WTC11 (cell line): ENCODE measurements around the gene GALNT13. TPM values are rescaled to one million over a fixed set of nuclear protein-coding genes. Genes with fewer than 3 reads are reported as not detected.

Source experiments
- ATAC-seq: fragments of 200-7000 bp; cut with Tn5 transposase; 2 replicates; pipeline ENCODE4 v1.10.0; 2021; ENCODE audit warnings: mild to moderate bottlenecking, moderate library complexity
- CTCF ChIA-PET: fragments of 300-600 bp; sonication (Branson Sonifier 250); formaldehyde crosslinking; loops from one replicate; lab custom pipeline; 2021; ENCODE audit warnings: antibody characterized with exemption; lab: Charles Lee
- POLR2A ChIA-PET: fragments of 350-600 bp; sonication (Branson Sonifier 250); formaldehyde crosslinking; loops from one replicate; lab custom pipeline; 2021; ENCODE audit warnings: antibody characterized with exemption; lab: Charles Lee
- DNase-seq: peaks from one replicate; pipeline ENCODE4 v3.0.0; 2021; ENCODE audit warnings: low spot score
- H3K27ac Mint-ChIP-seq: 2 replicates; pipeline ENCODE4 v1.8.0; 2021; ENCODE audit warnings: mixed read lengths
- H3K27me3 Mint-ChIP-seq: 2 replicates; pipeline ENCODE4 v1.8.0; 2021; ENCODE audit warnings: low read depth, mild to moderate bottlenecking, moderate library complexity, mixed read lengths
- H3K36me3 Mint-ChIP-seq: 2 replicates; pipeline ENCODE4 v1.8.0; 2021; ENCODE audit warnings: mixed read lengths
- H3K4me1 Mint-ChIP-seq: 2 replicates; pipeline ENCODE4 v1.8.0; 2022; ENCODE audit warnings: mixed read lengths
- H3K4me3 Mint-ChIP-seq: 2 replicates; pipeline ENCODE4 v1.8.0; 2021; ENCODE audit warnings: mild to moderate bottlenecking, moderate library complexity, mixed read lengths
- H3K9me3 Mint-ChIP-seq: 2 replicates; pipeline ENCODE4 v1.8.0; 2021; ENCODE audit warnings: mixed read lengths
- CREB1 ChIP-seq: sonication (generic); formaldehyde crosslinking; IDR thresholded peaks from 2 replicates; pipeline ENCODE4 v1.8.0; 2023; ENCODE audit warnings: mild to moderate bottlenecking, missing genetic modification reagents
- ELF4 ChIP-seq: sonication (generic); formaldehyde crosslinking; IDR thresholded peaks from 2 replicates; pipeline ENCODE4 v1.8.1; 2022; ENCODE audit warnings: low read depth, mild to moderate bottlenecking, moderate library complexity, missing genetic modification reagents
- EMX1 ChIP-seq: fragments of 250-450 bp; sonication (Bioruptor Pico); IDR thresholded peaks from 2 replicates; pipeline ENCODE4 v1.8.0; 2021; ENCODE audit warnings: mild to moderate bottlenecking
- ETV6 ChIP-seq: sonication (generic); formaldehyde crosslinking; IDR thresholded peaks from 2 replicates; pipeline ENCODE4 v1.8.1; 2022; ENCODE audit warnings: mild to moderate bottlenecking, missing genetic modification reagents
- KAT7 ChIP-seq: sonication (generic); formaldehyde crosslinking; IDR thresholded peaks from 2 replicates; pipeline ENCODE4 v1.8.1; 2023; ENCODE audit warnings: missing genetic modification reagents, mild to moderate bottlenecking, borderline replicate concordance
- NFE2L1 ChIP-seq: sonication (generic); formaldehyde crosslinking; IDR thresholded peaks from 2 replicates; pipeline ENCODE4 v1.8.1; 2023; ENCODE audit warnings: missing genetic modification reagents
- NR3C1 ChIP-seq: sonication (generic); formaldehyde crosslinking; conservative IDR thresholded peaks from 2 replicates; pipeline ENCODE4 v1.8.1; 2023; ENCODE audit warnings: low read depth, mild to moderate bottlenecking, missing genetic modification reagents
- OVOL2 ChIP-seq: fragments of 250-450 bp; sonication (Bioruptor Pico); IDR thresholded peaks from 2 replicates; pipeline ENCODE4 v1.9.0; 2021; ENCODE audit warnings: mild to moderate bottlenecking, borderline replicate concordance
- PRRX2 ChIP-seq: fragments of 250-450 bp; sonication (Bioruptor Pico); IDR thresholded peaks from 2 replicates; pipeline ENCODE4 v1.8.0; 2021; ENCODE audit warnings: mild to moderate bottlenecking
- SMAD4 ChIP-seq: sonication (generic); formaldehyde crosslinking; IDR thresholded peaks from 2 replicates; pipeline ENCODE4 v1.8.0; 2022; ENCODE audit warnings: mild to moderate bottlenecking, missing genetic modification reagents
- TEAD4 ChIP-seq: sonication (generic); formaldehyde crosslinking; IDR thresholded peaks from 2 replicates; pipeline ENCODE4 v1.8.0; 2022; ENCODE audit warnings: mild to moderate bottlenecking, missing genetic modification reagents
- ZNF121 ChIP-seq: sonication (generic); formaldehyde crosslinking; IDR thresholded peaks from 2 replicates; pipeline ENCODE4 v1.8.0; 2023; ENCODE audit warnings: missing genetic modification reagents
- ZNF232 ChIP-seq: sonication (generic); formaldehyde crosslinking; IDR thresholded peaks from 2 replicates; pipeline ENCODE4 v1.8.0; 2022; ENCODE audit warnings: mild to moderate bottlenecking, missing genetic modification reagents
- total RNA-seq: library from RNA; stranded (reverse); gene quantifications from 3 replicates; pipeline ENCODE4 v1.2.3, GENCODE V29; 2021
- TF ChIP-seq, protein P1 (sequence below): fragments of 250-450 bp; sonication (Bioruptor Pico); IDR thresholded peaks from 2 replicates; pipeline ENCODE4 v1.9.0; 2021; ENCODE audit warnings: moderate library complexity, mild to moderate bottlenecking, inconsistent platforms, borderline replicate concordance
- TF ChIP-seq, protein P2 (sequence below): sonication (generic); formaldehyde crosslinking; IDR thresholded peaks from 2 replicates; pipeline ENCODE4 v1.8.0; 2022; ENCODE audit warnings: mild to moderate bottlenecking, missing genetic modification reagents
- TF ChIP-seq, protein P3 (sequence below): sonication (generic); formaldehyde crosslinking; IDR thresholded peaks from 2 replicates; pipeline ENCODE4 v1.8.1; 2022; ENCODE audit warnings: low read depth, missing genetic modification reagents, borderline replicate concordance
- TF ChIP-seq, protein P4 (sequence below): sonication (generic); formaldehyde crosslinking; conservative IDR thresholded peaks from 2 replicates; pipeline ENCODE4 v1.8.1; 2022; ENCODE audit warnings: mild to moderate bottlenecking, missing genetic modification reagents
- TF ChIP-seq, protein P5 (sequence below): fragments of 250-450 bp; sonication (Bioruptor Pico); IDR thresholded peaks from 2 replicates; pipeline ENCODE4 v1.9.0; 2021; ENCODE audit warnings: mild to moderate bottlenecking, borderline replicate concordance

GALNT13 gene
- total RNA-seq, 1 experiment from 2014 or later = 9.9 TPM

DNA sequence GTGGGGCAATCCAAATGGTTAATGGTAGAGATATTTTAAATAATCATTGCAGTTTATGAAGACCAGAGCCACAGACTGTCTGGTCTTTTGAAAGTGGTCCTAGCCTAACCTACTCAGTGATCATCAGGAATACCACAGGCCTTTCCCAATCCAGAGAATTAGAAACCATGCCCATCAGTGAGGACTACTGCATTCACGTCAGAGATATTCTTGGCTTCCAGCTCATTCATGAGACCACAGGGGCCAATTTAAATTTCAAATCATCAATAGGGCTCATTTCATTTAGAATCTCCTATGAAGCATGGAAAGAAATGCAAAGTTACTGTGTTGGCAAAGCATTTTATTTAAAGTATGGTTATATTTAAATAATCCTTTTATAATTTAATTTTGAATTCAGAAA lies 464.5 kb downstream of the GALNT13 start:
- Mint-ChIP-seq H3K4me1 (peaks cover 28% of the 10 kb centered on the region), H3K27ac (peak overlapping the region; percentile 68; the same call in 1 of the 2 replicates), H3K9me3 (no peaks in the 10 kb centered on the region), H3K27me3 (no peaks in the 10 kb centered on the region), H3K36me3 (no peaks in the 10 kb centered on the region), H3K4me3 (no peak overlapping the region)
- CTCF ChIA-PET = no interaction called here
- DNase-seq = no peak
- POLR2A ChIA-PET = no interaction called here
- TF ChIP-seq ZNF232 (CRISPR knock-in tag) = no peak
- TF ChIP-seq SMAD4 (CRISPR knock-in tag) = no peak
- no peak for TF ChIP-seq OVOL2 (CRISPR knock-in tag)
- peak; percentile 39 for ATAC-seq

DNA sequence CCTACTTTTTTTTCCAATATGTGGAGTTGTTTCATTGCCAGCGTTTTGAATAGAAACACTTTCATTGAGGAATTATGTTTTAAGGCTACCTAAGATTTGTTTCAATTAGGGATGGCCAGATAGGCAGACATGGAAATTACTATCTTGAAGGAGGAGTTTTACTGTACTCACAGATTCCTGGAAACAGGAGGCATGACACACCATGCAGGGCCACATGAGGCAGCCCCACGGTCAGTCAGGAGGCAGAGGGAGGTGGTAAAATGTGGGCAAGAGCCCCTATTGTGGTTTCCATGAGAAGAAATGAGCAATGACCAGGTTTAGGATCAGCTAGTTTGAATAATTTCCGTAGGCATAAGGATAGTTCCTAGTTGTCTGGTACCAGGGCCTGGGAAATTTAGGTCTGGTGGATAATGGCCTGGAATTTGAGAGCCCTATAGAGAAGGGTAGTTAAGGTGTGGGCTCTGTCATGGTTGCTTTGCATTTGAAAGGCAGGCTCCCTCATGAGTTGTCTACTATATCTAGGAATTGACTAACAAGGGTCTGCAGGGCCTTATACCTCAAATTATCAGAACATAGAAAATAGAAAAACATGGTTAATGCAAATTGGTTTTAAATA lies 466.7 kb downstream of the GALNT13 start:
- H3K27ac Mint-ChIP-seq = peak overlapping the region; percentile 94
- H3K27me3 Mint-ChIP-seq = no peaks in the 10 kb centered on the region
- H3K4me3 Mint-ChIP-seq = no peak overlapping the region
- no peaks in the 10 kb centered on the region for H3K9me3 Mint-ChIP-seq
- no peaks in the 10 kb centered on the region for H3K36me3 Mint-ChIP-seq
- TF ChIP-seq ETV6 = no peak
- no peak for TF ChIP-seq CREB1
- TF ChIP-seq ELF4 (CRISPR knock-in tag) = no peak
- TF ChIP-seq, protein P1, sequence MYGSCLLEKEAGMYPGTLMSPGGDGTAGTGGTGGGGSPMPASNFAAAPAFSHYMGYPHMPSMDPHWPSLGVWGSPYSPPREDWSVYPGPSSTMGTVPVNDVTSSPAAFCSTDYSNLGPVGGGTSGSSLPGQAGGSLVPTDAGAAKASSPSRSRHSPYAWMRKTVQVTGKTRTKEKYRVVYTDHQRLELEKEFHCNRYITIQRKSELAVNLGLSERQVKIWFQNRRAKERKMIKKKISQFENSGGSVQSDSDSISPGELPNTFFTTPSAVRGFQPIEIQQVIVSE (CRISPR knock-in tag) = no peak
- TF ChIP-seq, protein P2, sequence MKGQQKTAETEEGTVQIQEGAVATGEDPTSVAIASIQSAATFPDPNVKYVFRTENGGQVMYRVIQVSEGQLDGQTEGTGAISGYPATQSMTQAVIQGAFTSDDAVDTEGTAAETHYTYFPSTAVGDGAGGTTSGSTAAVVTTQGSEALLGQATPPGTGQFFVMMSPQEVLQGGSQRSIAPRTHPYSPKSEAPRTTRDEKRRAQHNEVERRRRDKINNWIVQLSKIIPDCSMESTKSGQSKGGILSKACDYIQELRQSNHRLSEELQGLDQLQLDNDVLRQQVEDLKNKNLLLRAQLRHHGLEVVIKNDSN (CRISPR knock-in tag) = no peak
- ATAC-seq (peak; percentile 98), DNase-seq (no peak)
- ChIA-PET POLR2A (no interaction called here), CTCF (no interaction called here)
- peaks cover 28% of the 10 kb centered on the region for H3K4me1 Mint-ChIP-seq

DNA sequence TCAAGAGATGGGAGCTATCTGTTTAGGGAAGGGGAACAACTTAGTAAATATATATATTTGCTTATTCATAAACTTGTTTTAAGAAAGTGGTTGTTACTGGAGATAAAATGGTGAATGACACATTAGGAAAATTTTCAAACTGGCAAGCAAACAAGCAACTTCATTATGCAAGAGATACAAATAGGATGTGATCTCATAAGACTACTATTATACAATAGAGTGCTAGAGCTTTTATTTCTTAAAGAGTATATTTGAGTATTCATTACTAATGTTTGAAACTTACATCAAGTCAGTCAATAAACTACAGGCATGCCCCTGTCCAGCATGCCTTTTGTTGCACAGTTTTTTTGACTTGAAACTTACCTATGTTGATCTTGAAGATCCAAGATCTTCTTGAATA lies 471.6 kb downstream of the GALNT13 start:
- no peak overlapping the region for H3K27ac Mint-ChIP-seq
- POLR2A ChIA-PET = no interaction called here
- TF ChIP-seq ZNF121 (CRISPR knock-in tag) (no peak), TEAD4 (CRISPR knock-in tag) (no peak), NR3C1 (CRISPR knock-in tag) (no peak), KAT7 (no peak), NFE2L1 (no peak), PRRX2 (CRISPR knock-in tag) (no peak)
- TF ChIP-seq, protein P3, sequence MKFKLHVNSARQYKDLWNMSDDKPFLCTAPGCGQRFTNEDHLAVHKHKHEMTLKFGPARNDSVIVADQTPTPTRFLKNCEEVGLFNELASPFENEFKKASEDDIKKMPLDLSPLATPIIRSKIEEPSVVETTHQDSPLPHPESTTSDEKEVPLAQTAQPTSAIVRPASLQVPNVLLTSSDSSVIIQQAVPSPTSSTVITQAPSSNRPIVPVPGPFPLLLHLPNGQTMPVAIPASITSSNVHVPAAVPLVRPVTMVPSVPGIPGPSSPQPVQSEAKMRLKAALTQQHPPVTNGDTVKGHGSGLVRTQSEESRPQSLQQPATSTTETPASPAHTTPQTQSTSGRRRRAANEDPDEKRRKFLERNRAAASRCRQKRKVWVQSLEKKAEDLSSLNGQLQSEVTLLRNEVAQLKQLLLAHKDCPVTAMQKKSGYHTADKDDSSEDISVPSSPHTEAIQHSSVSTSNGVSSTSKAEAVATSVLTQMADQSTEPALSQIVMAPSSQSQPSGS (CRISPR knock-in tag) = no peak
- TF ChIP-seq, protein P1 (CRISPR knock-in tag) = no peak
- TF ChIP-seq, all 79 proteins: peak for 0
- CTCF ChIA-PET = no interaction called here
- Mint-ChIP-seq H3K4me3 (no peak overlapping the region), H3K36me3 (no peaks in the 10 kb centered on the region), H3K4me1 (peaks cover 16% of the 10 kb centered on the region), H3K27me3 (no peaks in the 10 kb centered on the region), H3K9me3 (no peaks in the 10 kb centered on the region)
- ATAC-seq (no peak), DNase-seq (no peak)

DNA sequence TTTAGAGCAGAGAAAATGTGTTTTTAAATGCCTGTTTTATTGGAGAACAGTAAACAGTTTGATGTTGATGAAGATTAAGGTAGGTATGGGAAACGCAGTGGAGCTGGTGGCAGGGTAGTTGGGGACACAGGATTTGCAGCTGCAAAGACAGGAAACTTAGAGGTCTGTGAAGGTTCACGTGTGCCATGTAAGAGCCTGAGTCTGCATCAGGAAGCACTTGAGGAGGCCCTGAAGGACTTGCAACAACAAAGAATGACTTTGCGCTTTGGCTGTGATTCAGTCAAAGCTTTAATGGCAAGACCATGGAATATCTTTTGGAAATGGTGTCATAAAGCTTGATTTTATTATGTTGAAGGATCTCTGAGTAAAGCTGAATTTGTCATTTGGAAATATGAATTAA lies 479.2 kb downstream of the GALNT13 start:
- Mint-ChIP-seq H3K27me3 (no peaks in the 10 kb centered on the region), H3K9me3 (peaks cover 5% of the 10 kb centered on the region), H3K4me1 (peaks cover 13% of the 10 kb centered on the region), H3K27ac (no peak overlapping the region), H3K36me3 (no peaks in the 10 kb centered on the region), H3K4me3 (no peak overlapping the region)
- ChIA-PET CTCF (interaction anchor here (0.8 kb wide), 1 partner anchor 18 kb away, joined by 3 read pairs; no protein-coding TSS in a partner anchor), POLR2A (no interaction called here)
- no peak for DNase-seq
- ATAC-seq = no peak
- TF ChIP-seq, protein P4, sequence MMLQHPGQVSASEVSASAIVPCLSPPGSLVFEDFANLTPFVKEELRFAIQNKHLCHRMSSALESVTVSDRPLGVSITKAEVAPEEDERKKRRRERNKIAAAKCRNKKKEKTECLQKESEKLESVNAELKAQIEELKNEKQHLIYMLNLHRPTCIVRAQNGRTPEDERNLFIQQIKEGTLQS (CRISPR knock-in tag) = no peak
- TF ChIP-seq ELF4 (CRISPR knock-in tag) (no peak), SMAD4 (CRISPR knock-in tag) (no peak), EMX1 (no peak)
- TF ChIP-seq, protein P5, sequence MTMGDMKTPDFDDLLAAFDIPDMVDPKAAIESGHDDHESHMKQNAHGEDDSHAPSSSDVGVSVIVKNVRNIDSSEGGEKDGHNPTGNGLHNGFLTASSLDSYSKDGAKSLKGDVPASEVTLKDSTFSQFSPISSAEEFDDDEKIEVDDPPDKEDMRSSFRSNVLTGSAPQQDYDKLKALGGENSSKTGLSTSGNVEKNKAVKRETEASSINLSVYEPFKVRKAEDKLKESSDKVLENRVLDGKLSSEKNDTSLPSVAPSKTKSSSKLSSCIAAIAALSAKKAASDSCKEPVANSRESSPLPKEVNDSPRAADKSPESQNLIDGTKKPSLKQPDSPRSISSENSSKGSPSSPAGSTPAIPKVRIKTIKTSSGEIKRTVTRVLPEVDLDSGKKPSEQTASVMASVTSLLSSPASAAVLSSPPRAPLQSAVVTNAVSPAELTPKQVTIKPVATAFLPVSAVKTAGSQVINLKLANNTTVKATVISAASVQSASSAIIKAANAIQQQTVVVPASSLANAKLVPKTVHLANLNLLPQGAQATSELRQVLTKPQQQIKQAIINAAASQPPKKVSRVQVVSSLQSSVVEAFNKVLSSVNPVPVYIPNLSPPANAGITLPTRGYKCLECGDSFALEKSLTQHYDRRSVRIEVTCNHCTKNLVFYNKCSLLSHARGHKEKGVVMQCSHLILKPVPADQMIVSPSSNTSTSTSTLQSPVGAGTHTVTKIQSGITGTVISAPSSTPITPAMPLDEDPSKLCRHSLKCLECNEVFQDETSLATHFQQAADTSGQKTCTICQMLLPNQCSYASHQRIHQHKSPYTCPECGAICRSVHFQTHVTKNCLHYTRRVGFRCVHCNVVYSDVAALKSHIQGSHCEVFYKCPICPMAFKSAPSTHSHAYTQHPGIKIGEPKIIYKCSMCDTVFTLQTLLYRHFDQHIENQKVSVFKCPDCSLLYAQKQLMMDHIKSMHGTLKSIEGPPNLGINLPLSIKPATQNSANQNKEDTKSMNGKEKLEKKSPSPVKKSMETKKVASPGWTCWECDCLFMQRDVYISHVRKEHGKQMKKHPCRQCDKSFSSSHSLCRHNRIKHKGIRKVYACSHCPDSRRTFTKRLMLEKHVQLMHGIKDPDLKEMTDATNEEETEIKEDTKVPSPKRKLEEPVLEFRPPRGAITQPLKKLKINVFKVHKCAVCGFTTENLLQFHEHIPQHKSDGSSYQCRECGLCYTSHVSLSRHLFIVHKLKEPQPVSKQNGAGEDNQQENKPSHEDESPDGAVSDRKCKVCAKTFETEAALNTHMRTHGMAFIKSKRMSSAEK = no peak
